Esophagus squamous epithelium (tissue), 5 donors: Measurements from ENCODE around the gene ARHGEF12. TPM values are rescaled to one million over a fixed set of nuclear protein-coding genes. Genes with fewer than 3 reads are reported as not detected.

ENCODE experiments used
- DNase-seq: peaks from one replicate; lab custom pipeline; 2025; lab: John Stamatoyannopoulos, UW
- H3K27ac ChIP-seq, 4 donors: fragments of 200-600 bp; sonication (generic); one replicate each; pipeline ENCODE4 v1.5.1; 2016 to 2019; ENCODE audit warnings: mild to moderate bottlenecking in 1 of 4
- H3K27me3 ChIP-seq, 4 donors: fragments of 200-600 bp; sonication (generic); 1 replicate in 3 of 4; 2 replicates in 1 of 4; pipeline versions ENCODE4 v1.5.1 to v1.6.0; 2017 to 2021; ENCODE audit warnings: antibody characterized with exemption in 1 of 4
- H3K36me3 ChIP-seq, 3 donors: fragments of 200-600 bp; sonication (generic); one replicate each; pipeline ENCODE4 v1.5.1; 2016 to 2019
- H3K4me1 ChIP-seq, 3 donors: fragments of 200-600 bp; sonication (generic); one replicate each; pipeline ENCODE4 v1.5.1; 2017 to 2019
- H3K4me3 ChIP-seq, 4 donors: fragments of 200-600 bp; sonication (generic); 1 replicate in 3 of 4; 2 replicates in 1 of 4; pipeline ENCODE4 v1.5.1; 2016 to 2019; ENCODE audit warnings: mild to moderate bottlenecking in 2 of 4, moderate library complexity in 1 of 4
- H3K9me3 ChIP-seq, 3 donors: fragments of 200-600 bp; sonication (generic); one replicate each; pipeline ENCODE4 v1.5.1; 2016 to 2019
- POLR2A ChIP-seq, 4 donors: fragments of 450-650 bp; IDR thresholded peaks; one replicate each; pipeline ENCODE4 v1.6.1; 2017; ENCODE audit warnings: antibody characterized with exemption in 4 of 4, mild to moderate bottlenecking in 4 of 4, moderate library complexity in 3 of 4
- WGBS, 2 donors: methylation state at CpG; one replicate each; pipeline ENCODE4 v1.1.5; 2018; 5-methylcytosine and 5-hydroxymethylcytosine counted together
- intact Hi-C: fragments of 100-400 bp; cut with DNase I; formaldehyde crosslinking; loops from one replicate; pipeline ENCODE4 v1.15.0; 2022
- total RNA-seq, 4 donors: library from RNA; depleted of rRNA; stranded (reverse); fragments of >200 nt; gene quantifications; one replicate each; pipeline ENCODE4 v1.1.0, GENCODE V29; 2016
- TF ChIP-seq, protein P1 (sequence below), 6 experiments: fragments of 450-650 bp in 4 of 6; fragments of 200-600 bp in 2 of 6; sonication (generic) in 2 of 6; IDR thresholded peaks; one replicate each; pipeline ENCODE4 v1.5.1; 2016 to 2019; ENCODE audit warnings: antibody characterized with exemption in 6 of 6, mild to moderate bottlenecking in 4 of 6, moderate library complexity in 4 of 6
- donor health status: DM: yes; HTN: yes; CAD: no.

ARHGEF12 gene
- total RNA-seq, 4 donors from 2014 or later = 57.4 to 106 (median 70.7) TPM

DNA sequence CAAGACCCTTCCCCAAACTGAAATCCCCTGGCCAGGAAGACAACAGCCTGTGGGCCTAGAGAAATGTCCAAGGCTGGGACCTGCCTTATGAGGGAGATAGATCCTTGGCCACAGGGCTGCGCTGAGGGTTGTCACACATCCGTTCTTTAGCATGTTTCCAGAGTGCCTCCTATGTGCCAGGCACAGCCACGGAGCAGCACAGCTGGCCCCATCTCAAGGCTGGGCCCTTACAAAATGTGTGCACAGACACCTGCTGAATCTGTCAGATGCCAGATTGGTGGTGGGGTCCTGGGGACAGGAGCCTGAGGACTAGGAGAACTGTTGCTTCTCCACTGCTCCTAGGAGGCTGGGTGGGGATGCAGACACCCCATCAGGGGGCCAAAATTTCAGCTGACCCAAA is 186.5 kb downstream of the ARHGEF12 start:
- H3K27ac ChIP-seq = no peak overlapping the region
- H3K9me3 ChIP-seq = no peaks in the 10 kb centered on the region
- intact Hi-C loops = loop anchor here (10.0 kb wide), 1 partner anchor 282 kb away; no protein-coding TSS in a partner anchor
- WGBS, 2 donors = no CpG with 5 or more reads among the region's 3 CpGs
- no peak for DNase-seq
- H3K4me1 ChIP-seq = peaks cover 0 to 14% (median 5%) of the 10 kb centered on the region in 3 donors
- H3K4me3 ChIP-seq = no peak overlapping the region
- H3K36me3 ChIP-seq = no peaks in the 10 kb centered on the region
- TF ChIP-seq, protein P1, sequence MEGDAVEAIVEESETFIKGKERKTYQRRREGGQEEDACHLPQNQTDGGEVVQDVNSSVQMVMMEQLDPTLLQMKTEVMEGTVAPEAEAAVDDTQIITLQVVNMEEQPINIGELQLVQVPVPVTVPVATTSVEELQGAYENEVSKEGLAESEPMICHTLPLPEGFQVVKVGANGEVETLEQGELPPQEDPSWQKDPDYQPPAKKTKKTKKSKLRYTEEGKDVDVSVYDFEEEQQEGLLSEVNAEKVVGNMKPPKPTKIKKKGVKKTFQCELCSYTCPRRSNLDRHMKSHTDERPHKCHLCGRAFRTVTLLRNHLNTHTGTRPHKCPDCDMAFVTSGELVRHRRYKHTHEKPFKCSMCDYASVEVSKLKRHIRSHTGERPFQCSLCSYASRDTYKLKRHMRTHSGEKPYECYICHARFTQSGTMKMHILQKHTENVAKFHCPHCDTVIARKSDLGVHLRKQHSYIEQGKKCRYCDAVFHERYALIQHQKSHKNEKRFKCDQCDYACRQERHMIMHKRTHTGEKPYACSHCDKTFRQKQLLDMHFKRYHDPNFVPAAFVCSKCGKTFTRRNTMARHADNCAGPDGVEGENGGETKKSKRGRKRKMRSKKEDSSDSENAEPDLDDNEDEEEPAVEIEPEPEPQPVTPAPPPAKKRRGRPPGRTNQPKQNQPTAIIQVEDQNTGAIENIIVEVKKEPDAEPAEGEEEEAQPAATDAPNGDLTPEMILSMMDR (IDR thresholded peaks at IDR 0.05) = no peak
- no peak for TF ChIP-seq POLR2A (IDR thresholded peaks at IDR 0.05)
- H3K27me3 ChIP-seq = peaks cover 0 to 53% (median 0%) of the 10 kb centered on the region in 4 donors

GRCh38 chr11:120523196-120523595 is 187.0 kb downstream of the ARHGEF12 start:
- intact Hi-C loops = loop anchor here (10.0 kb wide), 1 partner anchor 282 kb away; no protein-coding TSS in a partner anchor
- Histone ChIP-seq H3K27ac (no peak overlapping the region), H3K36me3 (no peaks in the 10 kb centered on the region), H3K4me3 (no peak overlapping the region), H3K4me1 (peaks cover 0 to 11% (median 5%) of the 10 kb centered on the region in 3 donors), H3K9me3 (no peaks in the 10 kb centered on the region), H3K27me3 (peaks cover 0 to 53% (median 0%) of the 10 kb centered on the region in 4 donors)
- 52 to 83% methylated on average over 9 to 11 of the region's 12 CpGs for WGBS, 2 donors
- no peak for TF ChIP-seq POLR2A (IDR thresholded peaks at IDR 0.05)
- TF ChIP-seq, protein P1 (IDR thresholded peaks at IDR 0.05) = no peak
- DNase-seq = no peak

DNA sequence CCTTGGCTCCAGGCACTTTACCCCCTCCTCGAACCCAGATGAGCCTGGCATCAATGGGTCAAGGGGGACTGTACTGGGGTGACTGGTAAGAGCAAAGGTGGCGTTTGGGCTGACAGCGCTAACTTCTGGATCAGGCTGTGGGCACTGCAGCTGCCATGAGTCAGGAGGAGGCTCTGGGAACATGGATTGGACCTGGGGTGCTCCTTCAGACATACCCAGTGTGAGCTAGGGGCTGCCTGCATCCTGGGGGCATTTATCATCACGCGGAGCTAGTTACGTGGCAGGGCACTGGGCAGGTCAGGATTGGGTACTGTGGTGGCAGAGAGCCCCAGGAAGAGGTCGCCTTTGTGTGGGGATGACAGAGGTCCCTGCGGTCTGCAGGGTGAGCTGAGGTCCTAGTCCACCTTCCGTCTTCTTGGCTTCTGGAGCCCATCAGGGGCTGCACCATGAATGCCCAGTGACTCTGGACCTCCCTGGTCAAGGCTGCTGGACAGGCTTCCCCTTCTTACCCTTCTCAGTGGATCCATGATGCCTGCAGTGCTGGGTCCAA is 188.4 kb downstream of the ARHGEF12 start:
- 63 to 93% methylated on average over 5 to 6 of the region's 9 CpGs for WGBS, 2 donors
- no peak for TF ChIP-seq POLR2A (IDR thresholded peaks at IDR 0.05)
- TF ChIP-seq, protein P1 (IDR thresholded peaks at IDR 0.05) = no peak
- H3K9me3 ChIP-seq = no peaks in the 10 kb centered on the region
- H3K27me3 ChIP-seq = peaks cover 0 to 63% (median 0%) of the 10 kb centered on the region in 4 donors
- H3K27ac ChIP-seq = no peak overlapping the region
- H3K4me3 ChIP-seq = no peak overlapping the region
- H3K36me3 ChIP-seq = no peaks in the 10 kb centered on the region
- no peak for DNase-seq
- intact Hi-C loops = loop anchor here (10.0 kb wide), 1 partner anchor 280 kb away; no protein-coding TSS in a partner anchor
- H3K4me1 ChIP-seq = peaks cover 0 to 11% (median 5%) of the 10 kb centered on the region in 3 donors

DNA sequence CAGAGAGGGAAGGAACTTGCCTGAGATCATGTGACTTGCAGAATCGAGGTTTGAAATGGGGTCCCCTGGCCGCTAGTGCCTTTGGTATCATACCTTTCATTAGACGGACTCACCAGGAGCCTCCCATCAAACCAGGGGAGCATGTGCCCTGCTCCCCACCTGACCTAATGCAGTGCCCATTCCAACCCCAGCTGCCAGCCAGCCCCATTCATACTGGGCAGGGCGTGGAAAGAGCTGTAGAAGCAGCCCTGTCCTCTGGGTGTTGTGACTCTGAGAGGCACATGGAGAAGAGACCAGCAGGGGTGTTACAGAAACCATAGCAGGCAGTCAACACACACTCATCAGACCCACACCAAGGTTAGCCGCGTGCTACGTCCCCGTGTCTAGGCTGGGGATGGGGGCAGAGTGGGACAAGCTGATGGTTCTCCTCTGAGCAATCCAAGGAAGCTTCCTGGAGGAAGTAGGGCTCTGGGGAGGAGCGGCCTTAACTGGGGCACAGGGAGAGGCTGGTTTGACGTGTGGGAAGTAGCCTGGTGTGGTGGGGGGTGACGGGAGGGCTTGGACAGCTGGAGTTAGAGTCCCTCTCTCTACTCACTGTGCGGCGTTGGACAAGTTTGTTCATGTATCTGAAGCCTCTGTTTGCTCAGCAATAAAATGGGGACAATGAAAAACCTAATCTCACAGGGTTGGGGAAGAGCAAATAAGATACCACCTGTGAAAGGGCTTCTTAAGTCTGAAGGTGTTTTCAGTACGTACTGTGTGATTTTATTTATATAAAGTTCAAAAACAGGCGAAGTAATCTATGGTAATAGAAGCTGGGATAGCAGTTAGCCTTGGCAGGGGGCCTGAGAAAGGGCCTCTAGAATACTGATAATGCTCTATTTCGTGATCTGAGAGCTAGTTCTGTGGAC is 189.3 kb downstream of the ARHGEF12 start:
- Histone ChIP-seq H3K9me3 (no peaks in the 10 kb centered on the region), H3K27ac (no peak overlapping the region), H3K36me3 (no peaks in the 10 kb centered on the region), H3K4me3 (no peak overlapping the region), H3K27me3 (peaks cover 0 to 63% (median 0%) of the 10 kb centered on the region in 4 donors), H3K4me1 (peaks cover 0 to 11% (median 5%) of the 10 kb centered on the region in 3 donors)
- intact Hi-C loops = loop anchor here (10.0 kb wide), 1 partner anchor 279 kb away; no protein-coding TSS in a partner anchor
- WGBS, 2 donors = 78 to 80% methylated on average over 13 to 14 of the region's 16 CpGs
- TF ChIP-seq, protein P1 (IDR thresholded peaks at IDR 0.05) = no peak
- TF ChIP-seq POLR2A (IDR thresholded peaks at IDR 0.05) = no peak
- DNase-seq = no peak
